Measurements from ENCODE around the gene TBCA.
"Not testable (repeated sequence)": the region's sequence is repeated elsewhere in the genome, so short reads cannot be mapped to it uniquely, and the experiment has no call there.

TBCA gene

DNA sequence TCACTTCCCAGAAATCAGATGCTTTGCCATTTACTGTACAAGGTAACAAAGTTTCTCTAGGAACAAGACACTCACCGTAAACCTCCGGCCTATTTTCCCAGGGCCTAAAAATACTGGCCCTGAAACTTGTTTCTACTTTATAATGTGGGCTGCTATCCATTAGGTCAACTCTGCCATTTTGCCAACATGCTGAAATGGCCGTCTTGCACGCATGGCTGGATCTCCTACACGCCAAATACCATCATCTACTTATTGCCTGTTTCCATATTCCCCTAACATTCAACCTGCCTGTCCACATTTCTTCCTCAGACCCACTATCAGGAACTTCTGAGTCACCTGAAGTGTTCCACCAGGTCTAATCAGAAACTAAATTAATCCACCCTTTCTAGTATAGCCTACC, 4.7 kb downstream of the TBCA start:
- H3K9me3 ChIP-seq (ENCODE audit: control insufficient read depth, insufficient read depth, low read length): no peaks in the 10 kb centered on the region
- H3K27me3 ChIP-seq (ENCODE audit: control insufficient read depth, insufficient read depth, low read length): no peaks in the 10 kb centered on the region
- no peak overlapping the region for H3K4me3 ChIP-seq (ENCODE audit: low read depth, low read length)
- no peak overlapping the region for H3K9ac ChIP-seq (ENCODE audit: low read depth, low read length)
- no peaks in the 10 kb centered on the region for H3K36me3 ChIP-seq (ENCODE audit: control insufficient read depth, insufficient read depth, low read length)
- peaks cover 19% of the 10 kb centered on the region for H3K4me1 ChIP-seq (ENCODE audit: control insufficient read depth, insufficient read depth, low read length)

DNA sequence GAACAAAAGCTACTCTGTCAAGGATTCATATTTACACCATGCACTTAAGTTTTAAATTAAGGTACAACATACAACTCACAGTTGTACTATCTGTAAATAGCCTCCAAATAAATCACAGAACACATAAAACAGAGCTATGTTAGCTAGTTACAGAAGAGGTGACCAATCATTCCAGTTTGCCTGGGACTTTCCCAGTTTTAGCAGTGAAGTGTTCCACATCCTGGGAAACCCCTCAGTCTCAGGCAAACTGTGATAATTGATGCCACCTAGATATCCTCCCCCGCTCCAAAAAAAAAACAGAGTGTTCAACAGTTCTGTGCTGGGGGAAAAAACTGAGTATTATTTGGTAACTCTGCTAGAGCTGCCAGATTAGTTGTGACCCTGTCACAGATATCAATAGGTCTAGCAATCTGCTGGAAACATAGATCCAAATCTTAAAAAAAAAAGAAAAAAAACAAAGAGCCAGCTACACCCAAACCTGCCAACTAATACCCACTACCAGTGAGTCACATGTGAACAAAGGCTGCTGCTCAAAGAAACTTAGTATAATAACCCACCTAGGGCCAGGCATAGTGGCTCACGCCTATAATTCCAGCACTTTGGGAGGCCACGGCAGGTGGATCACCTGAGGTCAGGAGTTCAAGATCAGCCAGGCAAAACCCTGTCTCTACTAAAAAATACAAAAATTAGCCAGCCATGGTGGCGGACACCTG, 5.7 kb downstream of the TBCA start:
- Histone ChIP-seq H3K27me3 (ENCODE audit: control insufficient read depth, insufficient read depth, low read length) (no peaks in the 10 kb centered on the region), H3K4me1 (ENCODE audit: control insufficient read depth, insufficient read depth, low read length) (peaks cover 19% of the 10 kb centered on the region), H3K9me3 (ENCODE audit: control insufficient read depth, insufficient read depth, low read length) (no peaks in the 10 kb centered on the region), H3K4me3 (ENCODE audit: low read depth, low read length) (no peak overlapping the region), H3K36me3 (ENCODE audit: control insufficient read depth, insufficient read depth, low read length) (no peaks in the 10 kb centered on the region), H3K9ac (ENCODE audit: low read depth, low read length) (no peak overlapping the region)

DNA sequence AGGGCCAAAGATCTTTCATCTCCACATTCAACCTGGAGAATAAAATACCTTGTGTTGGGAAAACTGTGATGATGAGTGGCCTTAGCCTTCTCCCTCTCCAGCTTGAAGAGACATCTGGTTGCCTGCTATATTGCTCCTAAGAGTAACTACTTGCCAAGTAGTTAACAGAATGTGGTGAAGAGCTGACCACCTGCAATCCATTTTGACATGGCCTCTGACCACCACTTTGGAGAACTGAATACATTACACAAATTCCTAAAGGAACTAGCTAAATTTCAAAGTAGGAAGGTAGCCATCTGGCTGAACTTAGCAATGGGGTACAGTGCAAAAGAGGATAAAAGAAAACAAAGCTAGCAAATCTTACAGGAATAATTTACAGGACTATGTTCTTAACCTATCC, 7.2 kb downstream of the TBCA start:
- no peaks in the 10 kb centered on the region for H3K27me3 ChIP-seq (ENCODE audit: control insufficient read depth, insufficient read depth, low read length)
- peaks cover 18% of the 10 kb centered on the region for H3K4me1 ChIP-seq (ENCODE audit: control insufficient read depth, insufficient read depth, low read length)
- no peaks in the 10 kb centered on the region for H3K36me3 ChIP-seq (ENCODE audit: control insufficient read depth, insufficient read depth, low read length)
- H3K4me3 ChIP-seq (ENCODE audit: low read depth, low read length): no peak overlapping the region
- no peak overlapping the region for H3K9ac ChIP-seq (ENCODE audit: low read depth, low read length)
- H3K9me3 ChIP-seq (ENCODE audit: control insufficient read depth, insufficient read depth, low read length): no peaks in the 10 kb centered on the region

DNA sequence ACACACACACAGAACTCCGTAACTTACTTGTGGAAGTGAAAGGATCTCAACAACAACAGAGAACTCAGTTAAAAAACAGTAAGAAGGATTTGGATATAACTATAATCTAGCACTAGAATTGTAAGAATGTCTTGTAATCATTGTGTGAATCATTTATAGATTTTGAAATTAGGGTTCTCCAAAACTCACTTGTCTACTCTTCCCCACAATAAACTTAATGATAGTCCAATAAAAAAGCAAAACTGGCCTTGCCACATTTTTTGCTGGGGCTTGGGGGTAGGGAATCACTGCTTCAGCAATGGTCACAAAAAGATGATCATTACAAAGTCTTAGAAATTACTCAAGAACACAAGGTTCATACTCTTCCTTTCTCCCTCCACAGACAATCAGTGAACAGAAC, 8.8 kb downstream of the TBCA start:
- H3K4me1 ChIP-seq (ENCODE audit: control insufficient read depth, insufficient read depth, low read length): peaks cover 7% of the 10 kb centered on the region
- no peaks in the 10 kb centered on the region for H3K36me3 ChIP-seq (ENCODE audit: control insufficient read depth, insufficient read depth, low read length)
- no peaks in the 10 kb centered on the region for H3K27me3 ChIP-seq (ENCODE audit: control insufficient read depth, insufficient read depth, low read length)
- H3K9me3 ChIP-seq (ENCODE audit: control insufficient read depth, insufficient read depth, low read length): no peaks in the 10 kb centered on the region
- no peak overlapping the region for H3K4me3 ChIP-seq (ENCODE audit: low read depth, low read length)
- H3K9ac ChIP-seq (ENCODE audit: low read depth, low read length): no peak overlapping the region

DNA sequence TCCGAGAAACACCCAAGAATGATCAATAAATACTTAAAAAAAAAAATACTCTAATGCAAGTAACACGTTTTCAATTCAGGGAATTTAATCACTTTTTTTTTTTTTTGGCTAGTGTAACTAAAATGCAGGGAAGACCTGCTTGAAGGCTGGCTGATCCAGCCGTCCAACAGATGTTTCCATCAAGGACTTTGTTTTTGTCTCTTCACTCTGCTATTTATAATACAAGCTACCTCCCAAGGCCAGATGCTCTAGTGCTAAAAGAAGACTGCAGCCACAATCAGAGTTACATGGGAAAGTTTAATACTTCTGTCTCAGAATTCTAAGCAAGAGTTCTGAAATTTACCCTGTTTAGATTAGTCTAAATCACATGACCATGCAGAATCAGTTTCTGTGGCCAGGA, 14.5 kb downstream of the TBCA start:
- Histone ChIP-seq H3K4me3 (ENCODE audit: low read depth, low read length) (no peak overlapping the region), H3K9me3 (ENCODE audit: control insufficient read depth, insufficient read depth, low read length) (no peaks in the 10 kb centered on the region), H3K27me3 (ENCODE audit: control insufficient read depth, insufficient read depth, low read length) (no peaks in the 10 kb centered on the region), H3K4me1 (ENCODE audit: control insufficient read depth, insufficient read depth, low read length) (no peaks in the 10 kb centered on the region), H3K9ac (ENCODE audit: low read depth, low read length) (no peak overlapping the region), H3K36me3 (ENCODE audit: control insufficient read depth, insufficient read depth, low read length) (no peaks in the 10 kb centered on the region)

DNA sequence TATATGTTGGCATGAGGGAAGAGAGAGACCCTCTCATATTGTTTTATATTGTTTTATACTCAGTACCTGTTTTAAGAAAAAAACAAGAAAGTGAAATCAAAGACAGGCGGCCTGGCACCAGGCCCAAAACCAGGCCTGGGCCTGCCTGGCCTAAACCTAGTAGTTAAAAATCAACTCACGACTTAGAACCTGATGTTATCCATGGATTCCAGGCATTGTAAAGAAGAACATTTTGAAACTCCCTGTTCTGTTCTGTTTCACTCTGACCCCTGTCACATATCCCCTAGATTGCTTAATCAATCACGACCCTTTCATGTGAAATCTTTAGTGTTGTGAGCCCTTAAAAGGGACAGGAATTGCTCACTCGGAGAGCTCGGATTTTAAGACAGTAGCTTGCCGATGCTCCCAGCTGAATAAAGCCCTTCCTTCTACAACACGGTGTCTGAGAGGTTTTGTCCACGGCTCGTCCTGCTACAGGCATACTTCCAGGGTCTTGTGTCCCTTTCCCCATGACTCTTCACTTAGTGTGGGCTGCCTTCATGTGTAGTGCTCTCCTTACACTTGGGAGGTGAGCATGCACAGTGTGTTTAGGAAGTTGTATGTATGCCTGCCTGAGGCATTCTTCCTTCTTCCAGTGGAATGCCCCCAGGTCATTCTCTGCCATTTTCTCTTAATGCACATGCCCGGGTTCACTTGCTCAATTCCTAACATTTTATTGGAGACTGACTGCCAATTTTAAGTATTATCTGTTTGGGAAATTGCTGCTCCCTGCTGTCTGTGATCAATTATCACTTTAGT, 17.8 kb downstream of the TBCA start:
- Histone ChIP-seq H3K4me1 (ENCODE audit: control insufficient read depth, insufficient read depth, low read length) (peaks cover under 1% of the 10 kb centered on the region), H3K4me3 (ENCODE audit: low read depth, low read length) (no peak overlapping the region), H3K9me3 (ENCODE audit: control insufficient read depth, insufficient read depth, low read length) (no peaks in the 10 kb centered on the region), H3K36me3 (ENCODE audit: control insufficient read depth, insufficient read depth, low read length) (no peaks in the 10 kb centered on the region), H3K27me3 (ENCODE audit: control insufficient read depth, insufficient read depth, low read length) (no peaks in the 10 kb centered on the region), H3K9ac (ENCODE audit: low read depth, low read length) (no peak overlapping the region)

DNA sequence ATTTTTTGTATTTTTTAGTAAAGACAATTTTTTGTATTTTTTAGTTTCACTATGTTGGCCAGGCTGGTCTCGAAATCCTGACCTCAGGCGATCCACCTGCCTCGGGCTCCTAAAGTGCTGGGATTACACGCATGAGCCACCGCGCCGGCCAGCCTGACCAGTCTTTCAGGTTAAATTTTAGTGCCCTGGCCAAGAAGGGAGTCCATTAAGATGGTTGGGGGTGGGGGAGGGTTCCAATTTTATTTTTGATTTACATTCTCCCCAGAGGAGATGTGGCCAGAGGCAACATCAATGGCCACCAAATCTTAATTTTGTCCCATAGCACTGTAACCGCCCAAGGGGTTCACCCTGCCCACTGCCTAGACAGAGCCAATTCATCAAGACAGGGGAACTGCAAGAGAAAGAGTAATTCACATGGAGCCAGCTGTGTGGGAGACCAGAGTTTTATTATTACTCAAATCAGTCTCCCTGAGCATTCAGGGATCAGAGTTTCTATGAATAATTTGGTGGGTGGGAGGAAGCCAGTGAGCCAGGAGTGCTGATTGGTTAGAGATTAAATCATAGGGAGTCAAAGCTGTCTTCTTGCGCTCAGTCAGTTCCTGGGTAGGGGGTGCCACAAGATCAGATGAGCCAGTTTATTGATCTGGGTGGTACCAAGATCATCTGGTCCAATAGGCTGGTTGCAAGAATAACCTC, 24.7 kb downstream of the TBCA start:
- Histone ChIP-seq H3K36me3 (ENCODE audit: control insufficient read depth, insufficient read depth, low read length) (no peaks in the 10 kb centered on the region), H3K9me3 (ENCODE audit: control insufficient read depth, insufficient read depth, low read length) (no peaks in the 10 kb centered on the region), H3K27me3 (ENCODE audit: control insufficient read depth, insufficient read depth, low read length) (no peaks in the 10 kb centered on the region), H3K9ac (ENCODE audit: low read depth, low read length) (no peak overlapping the region), H3K4me1 (ENCODE audit: control insufficient read depth, insufficient read depth, low read length) (peaks cover 25% of the 10 kb centered on the region), H3K4me3 (ENCODE audit: low read depth, low read length) (peak overlapping the region; percentile 23)

DNA sequence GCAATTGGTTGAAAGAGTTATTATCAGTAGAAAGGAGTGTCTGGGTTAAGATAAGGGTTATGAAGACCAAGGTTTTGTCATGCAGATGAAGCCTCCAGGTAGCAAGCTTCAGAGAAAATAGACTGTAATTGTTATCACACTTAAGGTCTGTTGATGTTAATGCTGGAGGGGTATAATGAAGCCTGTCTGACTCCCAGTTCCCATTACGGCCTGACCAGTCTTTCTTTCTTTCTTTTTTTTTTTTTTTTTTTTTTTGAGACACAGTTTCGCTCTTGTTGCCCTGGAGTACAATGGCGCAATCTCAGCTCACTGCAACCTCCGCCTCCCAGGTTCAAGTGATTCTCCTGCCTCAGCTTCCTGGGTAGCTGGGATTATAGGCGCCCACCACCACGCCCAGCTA, 25.2 kb downstream of the TBCA start:
- H3K9ac ChIP-seq (ENCODE audit: low read depth, low read length): not testable (repeated sequence)
- H3K4me1 ChIP-seq (ENCODE audit: control insufficient read depth, insufficient read depth, low read length): peaks cover 25% of the 10 kb centered on the region

DNA sequence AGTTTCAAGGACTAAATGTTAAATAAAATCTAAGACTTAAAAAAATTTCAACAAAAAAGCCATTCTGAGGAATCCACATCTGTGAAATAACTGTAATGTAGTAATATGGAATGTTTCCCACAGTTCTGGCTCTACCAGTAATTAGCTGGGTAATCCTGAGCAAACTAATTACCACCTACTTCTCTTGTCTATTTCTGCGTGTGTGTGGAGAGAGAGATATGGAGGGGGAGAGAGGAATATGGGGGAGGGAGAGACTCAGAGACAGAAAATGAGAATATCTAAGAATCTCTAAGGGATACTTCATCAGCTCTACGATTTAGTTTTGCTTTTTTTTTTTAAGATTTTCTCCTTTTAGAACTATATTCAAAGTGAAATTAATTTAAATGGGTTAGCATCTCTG, 28.0 kb downstream of the TBCA start:
- H3K36me3 ChIP-seq (ENCODE audit: control insufficient read depth, insufficient read depth, low read length): no peaks in the 10 kb centered on the region

More for the DNA sequence above, 25.2 kb downstream of the TBCA start:
- H3K36me3 ChIP-seq (ENCODE audit: control insufficient read depth, insufficient read depth, low read length); H3K9me3 ChIP-seq (ENCODE audit: control insufficient read depth, insufficient read depth, low read length); H3K27me3 ChIP-seq (ENCODE audit: control insufficient read depth, insufficient read depth, low read length): not testable (repeated sequence)
- peak overlapping the region; percentile 23 for H3K4me3 ChIP-seq (ENCODE audit: low read depth, low read length)

DNA sequence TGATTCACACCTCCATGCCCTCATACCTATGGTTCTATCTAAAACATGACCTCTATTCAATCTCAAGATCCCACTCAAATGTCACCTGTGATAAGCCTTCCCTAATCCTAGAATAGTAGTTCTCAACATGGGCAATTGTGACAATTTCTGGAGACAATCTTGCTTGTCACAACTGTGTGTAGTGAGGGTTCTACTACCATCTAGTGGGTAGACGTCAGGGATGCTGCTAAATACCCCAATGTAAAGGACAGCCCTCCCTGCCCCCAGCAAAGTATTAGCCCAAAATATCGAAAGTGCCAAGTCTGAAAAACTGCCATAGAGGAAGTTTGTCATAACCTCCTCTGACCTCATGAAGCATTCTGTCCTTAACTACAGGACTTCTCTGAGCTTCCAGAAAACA, 32.0 kb downstream of the TBCA start:
- H3K36me3 ChIP-seq (ENCODE audit: control insufficient read depth, insufficient read depth, low read length): no peaks in the 10 kb centered on the region
- H3K9me3 ChIP-seq (ENCODE audit: control insufficient read depth, insufficient read depth, low read length): no peaks in the 10 kb centered on the region
- no peak overlapping the region for H3K4me3 ChIP-seq (ENCODE audit: low read depth, low read length)
- H3K27me3 ChIP-seq (ENCODE audit: control insufficient read depth, insufficient read depth, low read length): no peaks in the 10 kb centered on the region
- no peak overlapping the region for H3K9ac ChIP-seq (ENCODE audit: low read depth, low read length)
- H3K4me1 ChIP-seq (ENCODE audit: control insufficient read depth, insufficient read depth, low read length): peaks cover 6% of the 10 kb centered on the region

More for the DNA sequence above, 28.0 kb downstream of the TBCA start:
- Histone ChIP-seq H3K9me3 (ENCODE audit: control insufficient read depth, insufficient read depth, low read length) (no peaks in the 10 kb centered on the region), H3K27me3 (ENCODE audit: control insufficient read depth, insufficient read depth, low read length) (no peaks in the 10 kb centered on the region), H3K4me3 (ENCODE audit: low read depth, low read length) (no peak overlapping the region), H3K9ac (ENCODE audit: low read depth, low read length) (no peak overlapping the region), H3K4me1 (ENCODE audit: control insufficient read depth, insufficient read depth, low read length) (peaks cover 23% of the 10 kb centered on the region)

DNA sequence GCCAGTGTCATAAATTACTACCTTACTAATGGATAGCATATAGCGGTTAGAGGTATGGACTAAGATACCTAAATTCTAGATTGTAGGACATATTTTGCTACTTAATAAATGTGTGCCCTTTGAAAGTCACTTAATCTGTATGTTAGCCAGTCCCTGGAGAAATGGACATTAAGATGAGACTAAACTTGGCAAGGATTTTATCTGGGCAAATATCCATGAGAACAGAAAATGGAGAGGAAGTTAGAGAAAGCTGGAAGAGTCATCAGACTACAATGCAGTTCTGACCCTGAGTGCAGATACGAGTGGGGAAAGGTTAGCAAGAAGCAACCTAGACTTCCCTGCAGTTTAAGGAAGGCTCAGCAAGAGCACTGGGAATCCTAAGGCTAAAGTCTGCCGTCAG, 33.0 kb downstream of the TBCA start:
- no peak overlapping the region for H3K4me3 ChIP-seq (ENCODE audit: low read depth, low read length)

DNA sequence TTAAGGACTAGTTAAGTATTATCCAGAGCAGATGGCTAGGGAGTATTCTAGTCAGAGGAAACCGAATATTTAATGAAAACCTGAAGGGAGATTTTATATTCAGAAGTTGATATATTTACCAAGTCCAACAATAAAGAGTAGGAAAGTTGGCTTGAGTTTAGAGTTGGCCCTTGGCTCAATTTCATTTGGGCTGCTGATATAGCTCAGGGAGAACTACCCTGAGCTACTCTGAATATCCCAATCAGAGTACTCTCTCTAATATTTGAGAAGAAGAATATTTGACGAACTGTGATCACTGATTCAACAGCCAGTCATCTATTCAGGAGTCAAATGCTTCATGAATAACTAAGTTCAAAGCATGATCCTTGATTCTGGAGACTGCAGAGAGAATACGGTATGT, 34.5 kb downstream of the TBCA start:
- Histone ChIP-seq H3K9ac (ENCODE audit: low read depth, low read length) (no peak overlapping the region), H3K4me1 (ENCODE audit: control insufficient read depth, insufficient read depth, low read length) (no peaks in the 10 kb centered on the region), H3K4me3 (ENCODE audit: low read depth, low read length) (no peak overlapping the region), H3K27me3 (ENCODE audit: control insufficient read depth, insufficient read depth, low read length) (no peaks in the 10 kb centered on the region), H3K9me3 (ENCODE audit: control insufficient read depth, insufficient read depth, low read length) (no peaks in the 10 kb centered on the region), H3K36me3 (ENCODE audit: control insufficient read depth, insufficient read depth, low read length) (no peaks in the 10 kb centered on the region)

More for the DNA sequence above, 33.0 kb downstream of the TBCA start:
- Histone ChIP-seq H3K27me3 (ENCODE audit: control insufficient read depth, insufficient read depth, low read length) (no peaks in the 10 kb centered on the region), H3K9me3 (ENCODE audit: control insufficient read depth, insufficient read depth, low read length) (no peaks in the 10 kb centered on the region), H3K4me1 (ENCODE audit: control insufficient read depth, insufficient read depth, low read length) (peaks cover 6% of the 10 kb centered on the region), H3K36me3 (ENCODE audit: control insufficient read depth, insufficient read depth, low read length) (no peaks in the 10 kb centered on the region), H3K9ac (ENCODE audit: low read depth, low read length) (no peak overlapping the region)

Measured in iPS-15b (cell line).